Measurements from ENCODE around the gene MCF2L2. TPM values are rescaled to one million over a fixed set of nuclear protein-coding genes. Genes with fewer than 3 reads are reported as not detected.

MCF2L2 gene
- polyA plus RNA-seq, 1 experiment = 0.11 TPM

DNA sequence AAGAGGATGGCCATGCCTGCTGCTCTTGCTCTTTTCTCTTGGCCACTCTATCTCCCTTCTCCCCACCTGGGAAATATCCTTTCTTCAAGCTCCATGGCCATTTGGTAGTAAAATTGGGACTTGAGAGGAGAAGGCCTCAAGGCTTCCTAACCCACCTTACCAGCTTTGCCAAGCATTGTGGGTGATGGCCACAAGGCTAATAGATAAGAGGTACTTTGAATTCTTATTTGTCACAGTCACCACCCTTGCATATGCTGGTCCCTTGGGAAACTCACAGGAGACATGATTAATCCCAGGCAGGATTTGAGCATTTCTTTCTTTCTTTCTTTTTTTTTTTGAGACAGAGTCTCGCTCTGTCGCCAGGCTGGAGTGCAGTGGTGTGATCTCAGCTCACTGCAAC lies 138.2 kb downstream of the MCF2L2 start:
- no peaks in the 10 kb centered on the region for H3K36me3 ChIP-seq (ENCODE audit: control insufficient read depth, insufficient read depth, low read length)
- no peak for TF ChIP-seq CTCF (IDR thresholded peaks at IDR 0.05; ENCODE audit: insufficient read depth, low read depth, low read length)
- ChIA-PET CTCF (no interaction called here), POLR2A (no interaction called here)
- no peak overlapping the region for H3K4me3 ChIP-seq (ENCODE audit: low read depth, low read length)
- DNase-seq (ENCODE audit: low read depth) = no peak
- H3K27me3 ChIP-seq (ENCODE audit: control insufficient read depth, insufficient read depth, low read length) = no peaks in the 10 kb centered on the region

DNA sequence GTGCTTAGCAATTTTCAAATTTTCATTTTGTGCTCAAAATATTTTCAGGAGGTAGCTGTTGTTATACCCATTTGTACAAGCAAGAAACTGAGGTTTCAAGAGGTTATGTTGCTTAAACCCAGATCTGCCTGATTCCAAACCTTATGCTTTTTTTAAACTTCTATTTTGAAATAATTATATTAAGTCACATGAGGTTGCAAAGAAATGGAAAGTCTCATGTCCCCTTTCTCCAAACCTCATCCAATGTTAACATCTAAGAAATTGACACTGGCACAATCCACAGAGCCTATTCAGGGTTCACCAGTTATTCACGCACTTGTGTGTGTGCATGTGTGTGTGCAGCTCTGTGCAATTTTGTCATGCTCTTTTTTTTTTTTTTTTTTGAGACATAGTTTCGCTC lies 140.3 kb downstream of the MCF2L2 start:
- H3K4me3 ChIP-seq (ENCODE audit: low read depth, low read length) = no peak overlapping the region
- ChIA-PET CTCF (interaction anchor here (0.7 to 1.0 kb wide), 2 partner anchors 28 to 32 kb away, joined by 3 read pairs; no protein-coding TSS in a partner anchor), POLR2A (interaction anchor here (0.6 kb wide), 1 partner anchor 160 kb away, joined by 9 read pairs; no protein-coding TSS in a partner anchor)
- no peaks in the 10 kb centered on the region for H3K36me3 ChIP-seq (ENCODE audit: control insufficient read depth, insufficient read depth, low read length)
- TF ChIP-seq CTCF (IDR thresholded peaks at IDR 0.05; ENCODE audit: insufficient read depth, low read depth, low read length) = no peak
- DNase-seq (ENCODE audit: low read depth) = no peak
- no peaks in the 10 kb centered on the region for H3K27me3 ChIP-seq (ENCODE audit: control insufficient read depth, insufficient read depth, low read length)

DNA sequence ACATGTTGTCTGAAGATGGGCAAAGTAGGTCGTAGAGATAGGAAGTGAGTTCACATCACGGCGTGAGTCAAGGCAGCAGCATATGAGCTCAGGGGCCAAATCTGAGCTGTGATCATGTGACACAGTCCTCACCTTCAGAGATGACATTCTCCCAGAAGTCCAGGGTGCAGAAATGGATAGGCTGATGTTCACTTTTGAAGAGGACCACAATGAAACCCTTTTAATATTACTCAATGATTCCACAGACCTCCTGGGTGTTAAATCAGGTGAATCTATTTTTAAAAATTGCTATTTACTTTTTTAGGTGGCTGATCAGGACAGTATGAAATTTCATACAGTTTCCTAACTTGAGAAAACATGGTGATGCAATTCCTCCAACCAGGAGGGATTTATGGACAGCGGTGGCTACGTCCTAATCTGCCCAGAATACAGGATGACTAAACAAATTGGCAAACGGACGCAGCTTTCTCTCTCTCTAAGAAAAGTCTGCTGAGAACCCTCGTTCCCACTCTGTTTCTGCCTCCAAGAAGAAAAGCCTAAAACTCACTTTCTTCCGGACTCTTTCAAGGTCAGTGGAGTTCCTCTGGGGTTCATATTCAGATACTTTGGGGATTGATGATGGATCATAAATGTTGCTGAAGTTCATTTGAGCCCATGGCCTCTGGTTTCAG lies 141.0 kb downstream of the MCF2L2 start:
- CTCF ChIA-PET = interaction anchor here (1.0 kb wide), 1 partner anchor 27 kb away, joined by 3 read pairs; no protein-coding TSS in a partner anchor

DNA sequence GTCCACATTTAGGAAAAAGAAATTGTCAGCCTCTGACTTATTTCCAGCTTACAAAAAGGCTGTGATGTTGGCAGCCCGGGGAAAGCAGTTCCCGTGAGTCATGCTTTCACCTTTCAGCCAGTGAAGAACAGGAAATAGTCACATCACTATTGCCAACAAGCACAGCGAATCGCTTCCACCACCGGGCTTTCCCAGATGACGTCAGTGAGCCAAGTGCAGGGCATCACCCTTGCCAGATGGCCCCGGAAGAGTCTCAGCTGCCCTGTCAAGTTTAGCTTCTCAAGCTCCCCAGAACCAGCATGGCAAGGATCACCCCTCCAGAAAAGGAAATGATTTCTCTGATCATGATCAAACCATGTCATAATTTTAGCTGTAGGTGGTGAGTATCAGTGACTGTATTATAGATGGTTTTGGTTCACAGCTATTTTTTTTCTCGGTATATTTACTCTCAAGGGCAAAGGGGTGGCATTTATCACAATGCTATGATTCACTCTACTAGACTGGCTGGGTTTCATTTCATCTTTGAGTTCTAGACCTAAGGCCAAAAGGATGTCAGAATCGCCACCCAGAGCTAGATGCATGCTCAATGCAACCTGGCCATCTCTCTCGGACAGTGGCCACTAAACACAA lies 142.5 kb downstream of the MCF2L2 start:
- Histone ChIP-seq H3K36me3 (ENCODE audit: control insufficient read depth, insufficient read depth, low read length) (no peaks in the 10 kb centered on the region), H3K27me3 (ENCODE audit: control insufficient read depth, insufficient read depth, low read length) (no peaks in the 10 kb centered on the region), H3K4me3 (ENCODE audit: low read depth, low read length) (no peak overlapping the region)
- CTCF ChIA-PET = interaction anchor here (0.9 kb wide), 1 partner anchor 96 kb away, joined by 4 read pairs; no protein-coding TSS in a partner anchor
- DNase-seq (ENCODE audit: low read depth) = peak; percentile 62
- TF ChIP-seq CTCF (IDR thresholded peaks at IDR 0.05; ENCODE audit: insufficient read depth, low read depth, low read length) = no peak
- POLR2A ChIA-PET = interaction anchor here (0.5 kb wide), 1 partner anchor 255 kb away, joined by 26 read pairs; no protein-coding TSS in a partner anchor

More for the DNA sequence above, 141.0 kb downstream of the MCF2L2 start:
- POLR2A ChIA-PET = interaction anchor here (0.6 kb wide), 1 partner anchor 161 kb away, joined by 9 read pairs; no protein-coding TSS in a partner anchor
- H3K36me3 ChIP-seq (ENCODE audit: control insufficient read depth, insufficient read depth, low read length) = no peaks in the 10 kb centered on the region
- DNase-seq (ENCODE audit: low read depth) = no peak
- no peak overlapping the region for H3K4me3 ChIP-seq (ENCODE audit: low read depth, low read length)
- TF ChIP-seq CTCF (IDR thresholded peaks at IDR 0.05; ENCODE audit: insufficient read depth, low read depth, low read length) = no peak
- H3K27me3 ChIP-seq (ENCODE audit: control insufficient read depth, insufficient read depth, low read length) = no peaks in the 10 kb centered on the region

GRCh38 chr3:183285318-183285717 lies 143.1 kb downstream of the MCF2L2 start:
- H3K27me3 ChIP-seq (ENCODE audit: control insufficient read depth, insufficient read depth, low read length) = no peaks in the 10 kb centered on the region
- no peak for DNase-seq (ENCODE audit: low read depth)
- no peak overlapping the region for H3K4me3 ChIP-seq (ENCODE audit: low read depth, low read length)
- no peak for TF ChIP-seq CTCF (IDR thresholded peaks at IDR 0.05; ENCODE audit: insufficient read depth, low read depth, low read length)
- H3K36me3 ChIP-seq (ENCODE audit: control insufficient read depth, insufficient read depth, low read length) = no peaks in the 10 kb centered on the region
- CTCF ChIA-PET = no interaction called here
- POLR2A ChIA-PET = no interaction called here

All from BJ (cell line).